B cell (primary cell): ENCODE results near the gene C14orf119. TPM values are rescaled to one million over a fixed set of nuclear protein-coding genes. Genes with fewer than 3 reads are reported as not detected.
A peak's percentile ranks its signal among the peaks of the same experiment; 100 is the strongest.

Source experiments
- ATAC-seq: fragments of 200-7000 bp; cut with Tn5 transposase; one replicate; pipeline ENCODE4 v1.10.0; 2021; ENCODE audit warnings: low read depth, mild to moderate bottlenecking, moderate number of reproducible peaks, moderate library complexity
- CTCF ChIA-PET: fragments of 350-600 bp; sonication (Branson Sonifier 250); formaldehyde crosslinking; loops from one replicate; lab custom pipeline; 2021; ENCODE audit warnings: antibody characterized with exemption, inconsistent platforms; lab: Charles Lee
- POLR2A ChIA-PET: fragments of 350-600 bp; sonication (Branson Sonifier 250); formaldehyde crosslinking; loops from one replicate; lab custom pipeline; 2021; ENCODE audit warnings: antibody characterized with exemption; lab: Charles Lee
- DNase-seq: peaks from one replicate; pipeline ENCODE4 v3.0.0; 2013
- H2AFZ ChIP-seq: 2 replicates; pipeline ENCODE4 v1.6.1; 2012; ENCODE audit warnings: mild to moderate bottlenecking, low read depth, low read length; ENCODE audit not compliant: insufficient read depth, poor library complexity, severe bottlenecking
- H3K27ac ChIP-seq, 2 donors: 1 replicate in 1 of 2; 2 replicates in 1 of 2; pipeline ENCODE4 v1.5.1; 2012 to 2013; ENCODE audit warnings: low read length in 2 of 2, mild to moderate bottlenecking in 2 of 2, moderate library complexity in 1 of 2
- H3K27me3 ChIP-seq, 4 experiments: fragments of 200-600 bp in 1 of 4; sonication (generic) in 1 of 4; replicated peaks in 1 of 4; 1 replicate in 2 of 4; 2 replicates in 2 of 4; pipeline versions ENCODE4 v1.6.1 to v1.7.0; 2013 to 2016; ENCODE audit warnings: low read length in 3 of 4, mild to moderate bottlenecking in 2 of 4, mixed read lengths in 1 of 4, moderate library complexity in 1 of 4; ENCODE audit not compliant: insufficient read depth in 4 of 4, control insufficient read depth in 3 of 4; ENCODE audit errors: control extremely low read depth in 1 of 4
- H3K36me3 ChIP-seq, 2 experiments: replicated peaks in 1 of 2; 1 replicate in 1 of 2; 2 replicates in 1 of 2; pipeline versions ENCODE4 v1.6.1 to v1.7.1; 2013; ENCODE audit warnings: low read length in 1 of 2; ENCODE audit not compliant: insufficient read depth in 2 of 2, control insufficient read depth in 1 of 2; ENCODE audit errors: control extremely low read depth in 1 of 2, extremely low read depth in 1 of 2
- H3K4me1 ChIP-seq, 2 donors: fragments of 200-600 bp in 1 of 2; sonication (generic) in 1 of 2; 1 replicate in 1 of 2; 2 replicates in 1 of 2; pipeline versions ENCODE4 v1.5.1 to v1.6.1; 2013 to 2017; ENCODE audit warnings: low read length in 2 of 2; ENCODE audit not compliant: control insufficient read depth in 2 of 2, insufficient read depth in 2 of 2
- H3K4me2 ChIP-seq: replicated peaks from 2 replicates; pipeline ENCODE3; 2012; ENCODE audit warnings: mild to moderate bottlenecking, low read depth, low read length; ENCODE audit not compliant: poor library complexity, severe bottlenecking
- H3K4me3 ChIP-seq, 5 experiments: fragments of 200-600 bp in 1 of 5; sonication (generic) in 1 of 5; 1 replicate in 3 of 5; 2 replicates in 2 of 5; pipeline versions ENCODE4 v1.5.1 to v1.7.0; 2011 to 2016; ENCODE audit warnings: low read length in 4 of 5, mild to moderate bottlenecking in 4 of 5, low read depth in 2 of 5, control low read depth in 1 of 5, moderate library complexity in 1 of 5; ENCODE audit not compliant: insufficient read depth in 1 of 5; ENCODE audit errors: control extremely low read depth in 1 of 5, extremely low read depth in 1 of 5
- H3K79me2 ChIP-seq: fragments of 200-600 bp; sonication (generic); one replicate; pipeline ENCODE4 v1.6.0; 2016; ENCODE audit warnings: low read length; ENCODE audit not compliant: control insufficient read depth, insufficient read depth
- H3K9ac ChIP-seq: fragments of 200-600 bp; sonication (generic); 2 replicates; pipeline ENCODE4 v1.6.1; 2017; ENCODE audit warnings: mild to moderate bottlenecking, low read length, moderate library complexity
- H3K9me3 ChIP-seq, 3 donors: one replicate each; pipeline versions ENCODE4 v1.6.1 to v1.7.1; 2013; ENCODE audit warnings: low read length in 2 of 3; ENCODE audit not compliant: control insufficient read depth in 2 of 3, insufficient read depth in 1 of 3; ENCODE audit errors: control extremely low read depth in 1 of 3
- H4K20me1 ChIP-seq: 2 replicates; pipeline ENCODE4 v1.6.0; 2012; ENCODE audit warnings: mild to moderate bottlenecking, low read length; ENCODE audit not compliant: insufficient read depth, control insufficient read depth, poor library complexity, severe bottlenecking
- H3K27ac Mint-ChIP-seq: one replicate; pipeline ENCODE4 v1.8.0; 2021; ENCODE audit warnings: mixed read lengths
- H3K27me3 Mint-ChIP-seq: one replicate; pipeline ENCODE4 v1.8.0; 2021; ENCODE audit warnings: mixed read lengths
- H3K4me1 Mint-ChIP-seq: one replicate; pipeline ENCODE4 v1.8.0; 2021; ENCODE audit warnings: mixed read lengths
- H3K4me3 Mint-ChIP-seq: one replicate; pipeline ENCODE4 v1.8.0; 2021; ENCODE audit warnings: mixed read lengths
- H3K9me3 Mint-ChIP-seq: one replicate; pipeline ENCODE4 v1.8.0; 2022; ENCODE audit warnings: mixed read lengths; ENCODE audit not compliant: insufficient read depth
- CTCF ChIP-seq: fragments of 200-600 bp; IDR thresholded peaks from one replicate; pipeline ENCODE4 v1.8.0; 2022; ENCODE audit warnings: antibody characterized with exemption, mild to moderate bottlenecking
- EZH2 ChIP-seq: IDR thresholded peaks from 2 replicates; pipeline ENCODE4 v1.6.1; 2012; ENCODE audit warnings: borderline replicate concordance, low read depth, mild to moderate bottlenecking, moderate library complexity, low read length; ENCODE audit not compliant: insufficient read depth, poor library complexity, severe bottlenecking
- WGBS: methylation state at CpG from one replicate; pipeline ENCODE4 v1.1.5; 2013; ENCODE audit warnings: missing lambda C conversion rate; ENCODE audit not compliant: insufficient coverage; 5-methylcytosine and 5-hydroxymethylcytosine counted together
- intact Hi-C: fragments of 100-400 bp; cut with micrococcal nuclease; formaldehyde crosslinking; loops from one replicate; pipeline ENCODE4 v1.10.0; 2022
- polyA plus RNA-seq: library from polyadenylated mRNA; depleted of rRNA; stranded (reverse); fragments of >200 nt; gene quantifications from 2 replicates; pipeline ENCODE4 v1.2.3, GENCODE V29; 2012
- total RNA-seq, 2 donors: library from RNA; stranded (reverse); fragments of 120-200 nt in 1 of 2; gene quantifications; 1 replicate in 1 of 2; 2 replicates in 1 of 2; pipeline versions ENCODE4 v1.2.3 to v1.2.4, GENCODE V29; 2013 to 2022

Gene C14orf119
- total and polyA plus RNA-seq, 2 donors (not counting 1 experiment from before 2014, with no cell fraction given): 12.2 to 30.6 TPM

- H3K27ac Mint-ChIP-seq: peak overlapping the region; percentile 92
- Histone ChIP-seq H3K4me3 (peak overlapping the region in 4 of 5 experiments; percentile 53 to 73 (median 64)), H3K4me2 (peak overlapping the region; percentile 75), H3K27ac (peak overlapping the region; percentile 51 to 76), H3K9ac (peak overlapping the region; percentile 65), H3K79me2 (peaks cover 43% of the 10 kb centered on the region), H4K20me1 (peaks cover 46% of the 10 kb centered on the region), H3K36me3 (peaks cover 5 to 63% of the 10 kb centered on the region in 2 experiments), H3K9me3 (no peaks in the 10 kb centered on the region), H3K27me3 (no peaks in the 10 kb centered on the region), H3K4me1 (peaks cover 21 to 41% of the 10 kb centered on the region in 2 donors), H2AFZ (peak overlapping the region; percentile 63)
- intact Hi-C loops: no loop called here
- TF ChIP-seq CTCF (no peak), EZH2 (no peak)
- POLR2A ChIA-PET: interaction anchor here (0.5 kb wide), 1 partner anchor 143 kb away, joined by 4 read pairs; no protein-coding TSS in a partner anchor
- H3K27me3 Mint-ChIP-seq: no peaks in the 10 kb centered on the region
- CTCF ChIA-PET: interaction anchor here (0.6 to 4.6 kb wide), 15 partner anchors 10 to 566 kb away, joined by 3 to 34 read pairs (median 5); partner anchors contain the start of genes ACIN1, AJUBA, C14orf119 and CDH24
- H3K9me3 Mint-ChIP-seq: no peaks in the 10 kb centered on the region
- peaks cover 40% of the 10 kb centered on the region for H3K4me1 Mint-ChIP-seq
- ATAC-seq (no peak), DNase-seq (peak; percentile 14)
- peak overlapping the region; percentile 98 for H3K4me3 Mint-ChIP-seq
- 67% methylated on average over 2 of the region's 10 CpGs for WGBS
These were observed 24.8 kb upstream of the C14orf119 start for GRCh38 chr14:23070262-23071129.
